Medulla oblongata (tissue), 1 donor: Measurements from ENCODE around the gene CEMIP.
A peak's percentile ranks its signal among the peaks of the same experiment; 100 is the strongest.

Source experiments
- DNase-seq: peaks from one replicate; pipeline ENCODE4 v3.0.0-alpha.2; 2015; ENCODE audit errors: extremely low spot score

The CEMIP gene

DNA sequence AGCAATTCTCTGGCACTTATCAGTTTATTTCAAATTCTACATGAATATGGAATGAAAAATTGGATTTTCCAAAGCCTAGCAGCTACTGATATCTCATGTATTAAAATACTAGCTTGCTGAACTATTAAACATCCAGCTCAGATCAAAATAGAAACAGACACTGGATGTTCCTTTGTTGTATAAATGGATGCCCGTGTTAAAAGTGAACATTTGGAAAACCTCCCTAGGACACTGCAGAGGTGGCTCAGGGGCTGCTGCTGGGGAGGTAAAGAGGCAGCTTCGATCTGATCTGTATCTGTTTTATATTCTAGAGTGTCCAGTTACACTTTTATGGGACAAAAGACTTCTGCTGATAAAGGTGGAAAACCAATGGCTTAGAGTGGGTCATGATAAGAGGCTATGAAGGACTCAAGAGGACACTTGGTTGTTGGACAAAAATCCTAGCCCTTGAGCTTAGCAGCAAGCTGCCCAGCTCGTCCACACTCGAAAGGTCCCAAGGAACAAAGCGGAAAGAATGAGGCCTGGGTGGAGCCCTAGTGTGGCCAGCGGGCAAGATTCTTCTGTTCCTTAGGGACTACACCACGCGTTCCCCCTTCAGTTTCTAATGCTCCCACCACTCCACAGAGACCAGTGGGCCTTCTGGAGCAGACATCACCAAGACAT, 200.5 kb downstream of the CEMIP start:
- no peak for DNase-seq

DNA sequence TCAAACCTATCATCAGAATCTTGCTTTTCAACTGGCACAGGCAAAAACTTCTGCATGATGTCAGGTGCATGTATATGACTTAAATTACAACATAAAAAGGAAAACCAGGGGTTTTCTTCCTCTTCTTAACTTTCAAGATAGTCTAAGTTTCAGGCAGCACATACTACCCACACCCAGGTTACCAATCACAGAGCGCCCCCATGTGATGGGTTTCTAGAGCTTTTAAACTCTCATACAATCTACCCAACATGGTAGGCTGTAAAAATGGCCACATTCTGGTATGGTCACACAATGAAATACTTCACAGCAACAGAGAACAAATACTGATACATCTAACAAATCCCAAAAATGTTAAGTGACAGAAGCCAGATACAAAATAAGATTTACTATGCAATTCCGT, 203.0 kb downstream of the CEMIP start:
- no peak for DNase-seq

DNA sequence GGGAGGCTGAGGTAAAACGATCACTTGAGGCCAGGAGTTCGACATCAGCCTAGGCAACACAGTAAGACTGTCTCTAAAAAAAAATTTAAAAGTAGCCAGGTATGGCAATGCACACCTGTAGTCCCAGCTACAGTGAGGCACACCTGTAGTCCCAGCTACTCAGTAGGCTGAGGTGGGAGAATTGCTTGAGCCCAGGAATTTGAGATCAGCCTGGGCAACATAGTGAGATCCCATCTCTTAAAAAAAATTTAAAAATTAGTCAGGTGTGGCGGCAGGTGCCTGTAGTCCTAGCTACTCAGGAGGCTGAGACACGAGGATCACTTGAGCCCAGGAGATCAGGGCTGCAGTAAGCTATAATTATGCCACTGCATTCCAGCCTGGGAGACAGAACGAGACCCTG, 203.7 kb downstream of the CEMIP start:
- no peak for DNase-seq

DNA sequence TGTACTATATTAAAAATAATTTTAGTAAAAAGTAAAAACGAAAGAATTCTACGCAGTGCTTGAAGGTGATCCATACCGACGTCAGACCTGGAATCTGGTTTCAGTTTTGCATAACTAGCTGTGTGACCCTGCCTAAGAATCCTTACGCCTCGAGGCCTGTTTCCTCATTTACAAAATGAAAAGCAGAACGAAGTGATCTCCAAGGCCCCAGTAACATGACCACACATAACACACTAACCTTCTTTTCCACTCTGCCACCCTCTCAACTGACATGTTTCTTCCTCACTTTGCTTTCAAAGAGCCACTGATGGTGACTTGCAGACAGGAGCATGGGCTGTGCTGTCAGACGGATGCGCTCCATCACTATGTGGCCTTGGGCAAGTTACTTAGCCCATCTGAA, 205.7 kb downstream of the CEMIP start:
- DNase-seq, result peak; percentile 75

DNA sequence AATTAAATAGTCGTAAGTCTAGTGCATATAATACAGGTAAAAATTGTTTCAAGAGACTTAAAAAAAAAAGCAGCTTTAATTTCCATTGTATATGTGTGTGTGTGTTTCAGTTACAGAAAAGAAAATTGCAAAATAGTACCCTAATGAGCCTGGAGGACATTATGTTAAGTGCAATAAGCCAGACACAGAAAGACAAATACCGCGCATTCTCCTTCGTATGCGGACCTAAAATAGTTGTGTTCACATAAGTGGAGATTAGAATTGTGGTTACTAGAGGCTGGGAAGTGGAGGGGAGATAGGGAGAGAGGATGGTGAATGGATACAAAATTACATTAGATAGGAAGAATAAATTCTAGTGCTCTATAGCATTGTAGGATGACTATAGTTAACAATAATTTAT, 206.8 kb downstream of the CEMIP start:
- DNase-seq, result no peak

DNA sequence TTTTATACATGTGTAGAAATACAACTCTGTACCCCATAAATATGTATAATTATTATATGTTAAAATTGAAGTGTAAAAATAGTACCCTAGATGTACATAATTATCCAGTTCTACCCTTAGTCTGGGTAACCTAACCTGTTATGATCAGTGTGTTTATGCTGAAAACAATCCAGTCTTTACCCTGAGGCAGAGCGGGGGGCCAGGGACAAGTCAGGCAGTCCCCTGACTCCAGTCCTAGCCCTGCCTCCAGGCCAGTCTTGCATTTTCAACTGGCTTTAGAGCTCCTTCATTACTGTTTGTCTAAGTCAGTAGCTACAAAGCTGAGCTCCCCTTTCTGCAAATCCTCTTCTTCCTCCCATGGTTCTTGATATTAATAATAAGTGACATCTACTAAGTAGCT, 207.3 kb downstream of the CEMIP start:
- no peak for DNase-seq

DNA sequence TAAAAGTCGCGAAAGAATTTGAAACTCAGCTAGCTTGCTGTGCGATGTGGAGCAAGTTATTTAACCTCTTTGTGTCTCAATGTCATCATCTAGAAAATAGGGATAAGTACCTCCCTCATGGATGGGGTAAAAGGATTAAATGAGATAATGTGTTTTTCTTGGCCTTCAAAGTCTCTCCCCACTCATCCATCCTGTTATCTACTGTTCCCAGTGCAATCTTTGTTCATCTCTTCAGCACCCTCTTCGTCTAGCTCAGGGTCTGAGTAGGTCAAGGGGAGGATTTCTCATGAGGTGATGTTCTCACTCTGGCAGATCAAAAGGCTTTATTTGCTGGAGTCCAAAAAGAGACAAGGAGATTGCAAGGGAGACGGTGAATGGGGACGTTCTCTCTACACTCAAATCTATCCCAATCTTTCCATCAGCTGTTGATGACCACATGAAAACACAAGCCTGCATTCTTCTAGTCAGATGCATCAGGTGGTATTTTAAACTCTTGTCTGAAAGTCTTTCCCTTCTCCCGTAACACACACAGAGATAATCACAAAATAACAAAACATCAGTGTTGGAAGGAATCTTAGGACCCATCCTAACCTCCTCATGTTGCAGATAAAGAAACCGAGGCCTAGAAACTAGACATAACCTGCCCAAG, 209.1 kb downstream of the CEMIP start:
- DNase-seq, result no peak

DNA sequence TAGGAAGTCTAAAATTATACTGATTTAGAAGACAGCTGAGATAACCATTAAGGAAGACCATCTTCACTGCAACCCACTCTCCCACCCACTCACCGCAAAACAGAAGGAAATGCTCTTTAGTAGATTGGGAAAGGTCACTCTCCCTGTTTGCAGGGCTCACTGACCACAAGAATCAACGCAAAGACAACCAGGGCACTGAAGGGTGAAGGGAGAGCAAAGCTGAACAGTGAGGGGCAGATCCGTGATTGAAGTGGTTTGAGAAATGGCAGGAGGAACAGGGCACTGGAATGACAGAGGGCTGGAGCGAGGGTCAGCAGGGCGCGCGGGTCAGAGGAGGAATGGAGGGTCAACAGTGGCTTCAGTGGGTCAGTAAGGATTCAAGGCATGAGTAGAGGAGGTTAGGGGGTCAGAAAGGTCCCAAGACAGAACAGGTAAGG, 209.9 kb downstream of the CEMIP start:
- DNase-seq, result peak; percentile 26

DNA sequence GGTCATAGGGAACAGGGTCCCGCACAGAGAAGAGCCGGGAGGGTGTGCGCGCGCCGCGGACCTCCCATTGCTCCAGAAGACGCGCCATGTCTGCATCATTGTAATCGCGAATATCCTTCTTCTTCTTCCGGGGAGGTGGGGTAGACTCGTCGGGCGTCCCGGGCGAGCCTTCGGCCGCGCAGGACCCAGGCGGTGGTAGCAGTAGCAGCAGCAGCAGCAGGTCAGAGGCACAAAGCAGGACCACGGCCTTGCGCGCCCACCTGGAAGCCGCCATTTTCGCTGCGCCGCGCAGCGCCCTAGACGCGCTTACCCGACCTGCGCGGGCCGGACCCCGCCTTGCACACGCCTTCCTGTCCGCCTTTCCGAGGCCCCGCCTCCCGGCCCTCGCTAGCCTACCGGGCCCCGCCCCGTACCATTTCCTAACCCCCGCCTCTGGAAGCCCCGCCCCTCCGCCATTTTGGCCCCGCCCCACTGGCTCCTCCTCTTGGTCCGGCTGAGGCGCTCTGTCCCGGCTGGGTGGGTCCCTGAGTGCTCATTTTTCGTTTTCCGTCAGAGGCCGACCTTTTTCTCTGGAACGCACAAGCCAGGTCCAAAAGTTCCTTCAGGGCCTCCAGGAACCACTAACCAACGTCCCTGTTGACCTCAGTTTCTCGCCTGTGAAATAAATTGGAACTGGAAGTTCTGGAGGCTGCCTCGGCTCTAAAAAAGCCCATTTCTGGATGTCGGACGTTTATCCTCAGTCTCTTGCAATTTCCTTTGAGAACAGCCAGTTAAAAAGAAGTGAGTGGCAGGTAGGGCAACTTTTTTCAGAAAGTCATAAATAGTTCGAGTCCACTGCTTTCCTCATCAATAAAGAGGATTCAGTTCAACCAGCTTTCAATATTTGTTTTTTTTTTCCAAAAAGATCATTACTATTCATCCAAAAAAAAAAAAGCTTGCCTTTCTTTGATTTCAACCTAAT, 210.6 kb downstream of the CEMIP start, which contains the start of gene MESD:
Gene MESD (minus strand): TSS at position 302 of the 961 bp plus-strand sequence. CDS start 28 bp downstream, at position 274.
- peak; percentile 97 for DNase-seq

DNA sequence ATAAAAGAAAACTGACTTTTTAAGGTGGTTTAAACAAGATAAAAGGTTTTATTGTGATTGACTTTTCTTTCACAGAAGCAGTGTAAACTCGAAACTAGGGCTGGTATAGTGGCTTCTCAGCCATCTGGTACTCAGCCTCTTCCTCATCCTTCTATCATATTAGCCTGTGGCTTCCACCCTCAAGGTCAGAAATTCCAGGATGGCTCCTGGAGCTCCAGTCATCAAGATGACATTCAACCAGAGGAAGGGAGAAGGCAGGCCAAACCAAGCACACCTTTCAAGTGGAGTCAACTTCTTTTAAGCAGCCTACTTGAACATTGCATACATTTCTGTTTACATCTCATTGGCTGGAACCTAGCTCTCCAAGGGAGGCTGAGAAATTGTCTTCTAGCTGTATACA, 211.8 kb downstream of the CEMIP start:
- peak; percentile 31 for DNase-seq

DNA sequence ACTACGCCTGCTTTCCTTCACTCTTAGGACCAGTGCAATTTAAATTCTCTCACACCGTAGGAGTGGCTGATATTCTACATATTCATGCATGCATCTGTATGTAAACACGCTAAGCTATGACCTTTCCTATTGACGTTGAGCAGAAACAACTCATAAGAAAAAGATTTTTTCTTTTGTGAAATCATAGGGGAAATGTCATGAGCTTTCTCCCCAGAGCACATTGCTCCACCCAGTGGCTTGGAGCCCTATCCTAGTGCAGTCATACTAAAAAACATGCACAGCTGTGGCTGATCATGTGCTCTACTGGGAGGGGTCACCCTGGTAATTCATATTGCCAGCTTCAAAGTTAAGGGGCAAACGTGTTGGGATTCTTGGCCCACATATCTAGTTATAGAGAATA, 212.3 kb downstream of the CEMIP start:
- peak; percentile 86 for DNase-seq

DNA sequence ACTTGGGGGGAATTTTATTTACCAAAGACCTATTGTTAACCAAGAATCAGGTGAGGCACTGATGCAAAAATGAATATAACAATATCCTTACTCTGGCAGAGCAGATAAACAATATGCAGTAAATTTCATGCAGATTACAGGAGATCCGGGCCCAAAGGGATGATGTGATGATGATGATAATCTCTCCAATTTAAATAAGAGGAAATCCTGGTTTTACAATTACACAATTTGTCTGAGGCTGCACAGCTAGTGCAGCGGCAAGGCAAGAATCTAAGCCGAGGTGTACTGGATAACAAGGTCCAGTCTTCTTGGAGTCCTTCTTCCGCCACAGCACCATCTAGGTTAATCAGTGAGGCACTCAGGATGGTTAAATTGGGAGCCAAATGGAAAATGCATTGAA, 212.8 kb downstream of the CEMIP start:
- no peak for DNase-seq

DNA sequence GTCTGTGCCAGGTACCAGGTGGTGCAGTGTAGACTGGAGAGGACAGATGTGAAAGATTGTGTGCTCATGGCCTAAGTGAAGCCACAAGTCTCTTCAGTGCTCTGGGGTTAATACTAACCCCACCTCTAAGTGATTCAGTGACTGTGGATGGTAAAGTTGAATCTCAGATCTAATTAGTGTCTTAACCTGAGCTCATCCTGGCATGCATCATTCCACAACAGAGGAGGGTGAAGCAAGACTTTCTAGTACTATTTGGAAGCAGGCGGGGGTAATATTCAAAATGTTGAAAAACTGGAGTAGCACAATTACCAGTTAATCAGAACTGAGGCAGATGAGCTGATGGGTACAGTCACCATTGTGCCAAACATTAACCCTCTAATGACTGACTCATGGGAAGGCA, 213.3 kb downstream of the CEMIP start:
- no peak for DNase-seq

DNA sequence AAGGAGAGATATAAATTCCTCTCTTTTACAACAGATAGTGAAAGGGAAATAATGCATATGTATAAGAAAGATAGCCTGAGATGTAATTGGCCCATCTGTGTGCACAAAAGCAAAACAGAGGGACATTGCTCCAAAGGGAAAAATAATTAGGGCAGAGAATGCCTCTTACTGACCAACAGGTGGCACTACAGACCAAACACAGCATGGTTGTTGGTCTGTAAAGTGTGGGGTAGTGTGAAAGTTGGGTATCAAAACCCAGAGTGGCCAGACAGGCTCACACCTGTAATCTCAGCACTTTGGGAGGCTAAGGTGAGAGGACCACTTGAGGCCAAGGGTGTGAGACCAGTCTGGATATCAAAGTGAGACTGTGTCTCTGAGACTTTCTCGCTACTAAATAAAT, 217.1 kb downstream of the CEMIP start:
- DNase-seq, result peak; percentile 37

DNA sequence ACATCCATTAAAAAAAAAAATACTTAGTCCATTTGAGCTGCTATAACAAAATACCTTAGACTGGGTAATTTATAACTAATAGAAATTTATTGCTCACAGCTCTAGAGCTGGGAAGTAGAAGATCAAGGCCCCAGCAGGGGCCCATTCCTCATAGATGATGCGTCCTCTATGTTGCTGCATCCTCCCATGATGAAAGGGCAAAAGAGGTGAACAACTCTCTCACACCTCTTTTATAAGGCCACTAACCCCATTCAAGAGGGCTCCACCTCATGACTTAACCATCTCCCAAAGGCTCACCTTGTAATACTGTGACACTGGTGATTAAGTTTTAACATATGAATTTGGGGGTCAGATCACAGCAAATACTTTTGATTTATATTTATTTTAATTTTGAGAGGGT, 218.5 kb downstream of the CEMIP start:
- no peak for DNase-seq

DNA sequence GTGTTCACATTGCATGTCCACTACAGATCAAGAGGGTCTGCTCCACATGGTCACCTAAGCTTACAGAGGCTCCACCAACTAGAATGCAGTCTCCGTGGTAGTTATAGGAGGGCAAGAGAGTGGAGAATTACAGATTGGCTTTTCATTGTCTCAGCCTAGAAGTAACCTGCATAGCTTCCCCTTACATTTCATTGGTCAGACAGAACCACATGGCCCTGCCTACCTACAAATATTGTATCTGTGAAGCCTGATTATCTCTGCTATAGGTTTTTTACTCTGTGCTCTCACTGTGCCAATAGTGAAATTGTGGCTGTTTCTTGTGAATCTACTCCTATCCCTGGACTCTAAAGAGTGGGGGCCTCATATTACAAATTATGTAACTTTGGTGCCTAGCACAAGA, 219.1 kb downstream of the CEMIP start:
- DNase-seq, result no peak

DNA sequence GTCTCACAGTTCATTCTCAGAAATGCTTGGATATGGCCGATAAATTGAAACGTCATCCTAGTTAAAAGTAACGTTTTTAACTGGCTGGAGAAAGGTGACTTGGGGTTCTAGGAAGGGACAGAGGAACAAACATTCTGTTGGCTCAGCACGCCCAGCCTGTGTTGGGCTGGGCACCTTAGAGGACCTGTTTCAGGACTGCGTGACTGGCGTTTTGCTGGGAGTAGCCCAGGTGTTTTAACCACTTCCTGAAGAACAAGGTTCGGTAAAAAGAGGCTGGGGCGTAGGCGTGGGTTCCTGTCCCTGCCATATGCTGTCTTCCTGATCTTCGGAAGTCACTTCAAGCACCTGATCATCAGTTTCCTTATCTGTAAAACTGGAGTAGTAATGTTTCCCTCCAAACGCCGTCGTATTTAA, 220.5 kb downstream of the CEMIP start:
- DNase-seq, result peak; percentile 22

DNA sequence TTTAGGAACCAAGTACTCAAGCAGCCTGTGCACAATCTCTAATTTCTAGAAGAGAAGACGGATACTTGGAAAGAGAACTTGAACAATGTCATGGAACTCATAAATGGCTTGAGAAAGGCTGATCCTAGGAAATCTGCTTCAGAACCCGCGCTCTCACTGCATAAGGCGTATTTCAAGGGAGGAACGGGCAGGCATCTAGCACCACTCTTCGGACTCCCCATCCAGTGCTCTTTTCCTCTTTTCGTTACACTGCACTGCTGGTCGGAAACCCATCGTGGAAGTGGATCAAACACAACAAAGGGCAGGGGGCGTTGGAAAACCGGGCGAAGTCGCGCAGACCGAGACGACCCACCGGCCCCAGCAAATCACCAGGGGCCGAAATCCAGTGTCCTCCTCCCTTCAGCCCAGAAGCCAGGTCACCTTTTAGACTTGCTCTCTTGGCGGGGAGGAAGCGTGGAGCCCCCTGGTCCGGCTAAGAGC, 221.0 kb downstream of the CEMIP start:
- peak; percentile 42 for DNase-seq

DNA sequence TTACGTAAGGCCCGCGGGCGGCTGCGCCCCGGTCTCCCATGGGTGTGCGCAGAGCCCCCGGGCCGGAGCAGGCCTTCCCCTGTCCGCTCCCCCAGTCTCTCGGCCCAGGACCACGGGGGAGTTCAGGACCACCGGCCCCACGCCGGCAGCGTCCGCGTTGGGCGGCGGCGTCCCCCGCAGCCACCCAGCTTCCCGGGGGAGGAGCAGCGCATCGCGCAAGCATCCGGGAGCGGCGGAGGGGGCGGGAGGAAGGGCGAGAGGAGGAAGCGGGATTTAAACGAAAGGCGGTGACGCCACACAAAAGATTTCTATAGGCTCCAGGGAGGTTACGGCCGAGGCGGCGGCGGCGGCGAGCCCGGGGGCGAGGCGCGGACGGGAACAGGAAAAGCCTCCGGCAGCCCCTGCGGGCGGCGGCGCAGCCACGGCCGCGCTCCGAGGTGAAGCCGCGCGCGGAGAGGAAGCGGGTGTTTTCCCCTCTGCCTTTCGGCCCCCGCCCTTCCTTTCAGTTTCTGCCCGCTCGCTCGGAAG, 221.5 kb downstream of the CEMIP start, which contains the start of gene TLNRD1:
Gene TLNRD1 (plus strand): TSS at position 300 of the 528 bp plus-strand sequence. CDS start 1,349 bp downstream, outside the sequence.
- DNase-seq, result peak; percentile 87
